Stimulated activated CD8-positive, alpha-beta memory T cell treated with anti-CD3 and anti-CD28 coated beads, Interleukin-2, amount 100 ng/mL, for 1 hour (primary cell): ENCODE data around the gene SERPINI2.

ENCODE experiments used
- DNase-seq, 2 donors: peaks; one replicate each; pipeline ENCODE4 v3.0.0-alpha.2; 2020; ENCODE audit warnings: low read depth in 2 of 2

Gene SERPINI2, protein sequence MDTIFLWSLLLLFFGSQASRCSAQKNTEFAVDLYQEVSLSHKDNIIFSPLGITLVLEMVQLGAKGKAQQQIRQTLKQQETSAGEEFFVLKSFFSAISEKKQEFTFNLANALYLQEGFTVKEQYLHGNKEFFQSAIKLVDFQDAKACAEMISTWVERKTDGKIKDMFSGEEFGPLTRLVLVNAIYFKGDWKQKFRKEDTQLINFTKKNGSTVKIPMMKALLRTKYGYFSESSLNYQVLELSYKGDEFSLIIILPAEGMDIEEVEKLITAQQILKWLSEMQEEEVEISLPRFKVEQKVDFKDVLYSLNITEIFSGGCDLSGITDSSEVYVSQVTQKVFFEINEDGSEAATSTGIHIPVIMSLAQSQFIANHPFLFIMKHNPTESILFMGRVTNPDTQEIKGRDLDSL

GRCh38 chr3:167473863-167474262, at the start of gene SERPINI2:
Gene SERPINI2, minus strand, starts transcription at chr3:167474042. Its CDS starts 2,208 bp downstream, at chr3:167471834.
- DNase-seq = no peak

DNA sequence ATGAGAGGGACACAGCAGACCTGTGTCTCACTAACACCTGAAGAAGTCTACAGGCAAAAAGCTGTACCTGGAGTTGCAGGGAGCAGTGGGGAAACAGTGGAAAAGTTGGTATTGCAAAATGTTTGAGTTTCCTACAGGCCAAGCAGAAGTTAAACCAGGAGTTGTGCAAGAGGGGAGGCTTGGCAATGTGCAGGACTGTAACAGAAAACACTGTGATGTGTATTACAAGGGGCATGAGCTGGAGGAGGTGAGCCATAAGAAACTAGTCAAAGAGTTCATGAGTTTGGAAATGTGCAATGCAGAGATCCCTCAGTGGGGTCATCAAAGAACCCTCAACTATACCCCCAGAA, 47.1 kb upstream of the SERPINI2 start:
- DNase-seq = no peak

- DNase-seq = no peak
Observed at GRCh38 chr3:167520266-167521005, 46.6 kb upstream of the SERPINI2 start.

DNA sequence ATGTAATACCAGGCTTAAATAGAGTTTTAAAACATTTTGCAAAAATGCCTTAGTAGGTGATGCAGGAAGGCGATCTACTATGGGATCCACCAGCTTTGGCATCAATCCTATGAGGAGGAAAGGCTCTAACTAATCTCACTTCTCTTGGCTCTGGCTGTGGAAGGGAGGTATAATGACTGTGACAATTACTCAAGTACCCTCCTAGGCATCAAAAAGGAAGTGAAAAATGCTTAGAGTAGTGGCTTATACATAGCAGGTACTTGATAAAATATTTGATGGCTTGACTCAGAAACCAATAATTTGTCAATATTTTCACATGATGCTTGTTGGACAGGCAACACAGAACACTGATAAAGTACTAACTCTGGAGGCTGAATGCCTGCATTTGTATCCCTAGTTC, 34.1 kb upstream of the SERPINI2 start:
- DNase-seq = no peak

GRCh38 chr3:167502401-167502800, 28.6 kb upstream of the SERPINI2 start:
- no peak for DNase-seq

DNA sequence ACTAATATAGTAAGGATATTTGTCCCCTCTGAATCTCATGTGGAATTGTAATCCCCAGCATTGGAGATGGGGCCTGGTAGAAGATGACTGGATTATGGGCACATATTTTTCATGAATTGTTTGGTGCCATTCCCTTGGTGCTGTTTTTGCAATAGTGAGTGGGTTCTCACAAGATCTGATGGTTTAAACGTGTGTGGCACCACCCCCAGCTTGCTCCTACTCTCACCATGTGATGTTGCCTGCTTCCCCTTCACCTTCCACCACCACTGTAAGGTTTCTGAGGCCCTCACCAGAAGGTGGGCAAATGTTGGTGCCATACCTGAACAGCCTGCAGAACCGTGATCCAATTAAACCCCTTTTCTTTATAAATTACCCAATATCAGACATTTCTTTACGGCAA, 28.1 kb upstream of the SERPINI2 start:
- no peak for DNase-seq

- DNase-seq = no peak
Observed at GRCh38 chr3:167497903-167498302, 24.1 kb upstream of the SERPINI2 start.

DNA sequence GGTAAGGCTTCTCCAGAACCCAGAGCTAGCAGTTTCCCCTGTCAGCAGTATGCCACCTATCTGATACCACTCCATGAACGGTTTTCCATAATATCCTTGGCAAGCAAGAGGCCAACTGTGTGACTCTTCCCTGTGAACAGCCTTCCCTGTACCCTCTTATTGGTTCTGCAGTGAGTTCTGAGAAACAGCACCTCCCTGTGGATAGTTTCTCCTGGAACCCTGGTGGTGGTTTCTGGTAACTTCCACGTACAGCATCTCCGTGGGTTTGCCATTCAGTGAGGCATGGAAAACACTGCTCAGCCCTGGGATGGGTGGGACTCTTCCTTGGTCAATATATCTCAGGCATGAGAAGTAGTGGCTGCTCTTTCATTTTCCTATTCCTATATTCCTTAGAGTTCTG, 19.4 kb upstream of the SERPINI2 start:
- no peak for DNase-seq

- DNase-seq = no peak
Observed at GRCh38 chr3:167491621-167492020, 17.8 kb upstream of the SERPINI2 start.

- DNase-seq = no peak
Observed at GRCh38 chr3:167489571-167489970, 15.7 kb upstream of the SERPINI2 start.

DNA sequence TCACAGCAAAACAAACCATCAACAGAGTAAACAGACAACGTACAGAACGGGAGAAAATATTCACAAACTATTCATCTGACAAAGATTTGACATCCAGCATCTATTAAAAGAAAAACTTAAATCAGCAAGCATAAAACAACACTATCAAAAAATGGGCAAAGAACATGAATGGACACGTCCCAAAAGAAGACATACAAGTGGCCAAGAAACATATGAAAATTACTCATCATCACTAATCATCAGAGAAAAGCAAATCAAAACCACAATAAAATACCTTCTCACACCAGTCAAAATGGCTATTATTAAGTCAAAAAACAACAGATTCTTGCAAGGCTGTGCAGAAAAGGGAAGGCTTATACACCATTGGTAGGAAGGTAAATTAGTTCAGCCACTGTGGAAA, 13.7 kb upstream of the SERPINI2 start:
- DNase-seq = no peak

DNA sequence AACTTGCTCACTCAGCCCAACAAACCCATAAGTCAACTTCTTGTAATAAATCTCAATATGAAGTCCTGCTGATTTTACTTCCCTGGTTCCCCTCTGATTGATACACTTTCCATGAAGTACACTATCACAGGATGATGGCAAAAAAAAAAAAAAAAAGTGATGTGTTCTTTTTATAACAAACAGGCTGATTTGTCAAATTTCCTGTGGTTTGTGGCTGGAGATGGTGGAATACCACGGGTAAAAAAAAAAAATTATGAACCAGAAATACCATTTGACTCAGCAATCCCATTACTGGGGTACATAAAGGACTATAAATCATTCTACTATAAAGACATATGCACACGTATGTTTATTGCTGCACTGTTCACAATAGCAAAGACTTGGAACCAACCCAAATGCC, 10.7 kb upstream of the SERPINI2 start:
- no peak for DNase-seq

GRCh38 chr3:167483708-167484475, 10.1 kb upstream of the SERPINI2 start:
- no peak for DNase-seq

- DNase-seq = no peak
Observed at GRCh38 chr3:167481164-167481563, 7.3 kb upstream of the SERPINI2 start.

- DNase-seq = no peak
Observed at GRCh38 chr3:167480748-167481147, 6.9 kb upstream of the SERPINI2 start.

GRCh38 chr3:167469381-167469780, 4.5 kb downstream of the SERPINI2 start:
- no peak for DNase-seq

DNA sequence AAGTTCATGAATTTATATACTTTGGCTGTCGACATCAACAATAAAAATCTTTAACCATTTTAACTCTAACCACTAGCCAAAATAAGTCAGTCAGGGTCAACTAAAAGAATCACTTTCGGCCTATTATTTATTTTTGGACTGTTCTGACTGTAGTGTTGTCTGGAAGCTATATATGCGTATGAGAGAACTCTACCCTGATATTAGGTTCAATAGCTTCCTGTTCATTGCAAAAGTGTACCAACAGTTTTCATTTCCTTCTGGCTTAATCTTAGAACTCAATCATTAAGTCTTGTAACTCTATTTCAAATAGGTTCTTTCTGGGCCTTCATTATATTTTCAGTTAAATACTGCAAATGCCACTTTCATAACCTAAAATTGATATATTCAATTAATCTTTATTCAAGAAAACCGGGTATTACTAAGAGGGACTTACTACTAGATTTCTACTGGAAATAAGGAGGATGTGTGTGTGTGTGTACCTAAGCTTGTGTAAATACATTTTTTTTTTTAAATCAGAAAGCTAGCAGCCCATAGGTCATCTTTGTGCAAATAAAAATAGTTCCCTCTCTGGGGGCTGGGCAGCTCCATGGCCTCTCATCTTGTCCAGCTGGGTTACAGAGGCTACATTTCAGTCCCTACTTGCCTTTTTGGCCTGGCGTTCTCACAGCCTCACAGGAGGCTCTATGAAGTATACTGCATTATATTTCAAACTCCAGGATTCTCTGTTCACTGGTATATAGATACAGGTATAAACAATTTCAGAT, 5.8 kb downstream of the SERPINI2 start:
- no peak for DNase-seq

DNA sequence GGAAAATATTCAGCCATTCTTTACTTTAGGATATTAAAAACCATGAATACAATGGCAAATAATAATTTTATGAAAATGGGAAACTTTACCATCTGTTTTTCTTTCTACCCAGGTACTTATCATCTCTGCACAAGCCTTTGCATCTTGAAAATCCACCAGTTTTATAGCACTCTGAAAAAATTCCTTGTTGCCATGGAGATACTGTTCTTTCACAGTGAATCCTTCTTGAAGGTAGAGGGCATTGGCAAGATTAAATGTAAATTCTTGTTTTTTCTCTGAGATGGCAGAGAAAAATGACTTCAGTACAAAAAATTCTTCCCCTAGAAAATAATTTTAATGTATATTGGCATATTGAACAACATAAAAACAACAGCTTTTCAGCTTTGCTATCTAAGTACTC, 6.9 kb downstream of the SERPINI2 start:
- DNase-seq = no peak

GRCh38 chr3:167456157-167456799, 17.6 kb downstream of the SERPINI2 start:
- DNase-seq = no peak

DNA sequence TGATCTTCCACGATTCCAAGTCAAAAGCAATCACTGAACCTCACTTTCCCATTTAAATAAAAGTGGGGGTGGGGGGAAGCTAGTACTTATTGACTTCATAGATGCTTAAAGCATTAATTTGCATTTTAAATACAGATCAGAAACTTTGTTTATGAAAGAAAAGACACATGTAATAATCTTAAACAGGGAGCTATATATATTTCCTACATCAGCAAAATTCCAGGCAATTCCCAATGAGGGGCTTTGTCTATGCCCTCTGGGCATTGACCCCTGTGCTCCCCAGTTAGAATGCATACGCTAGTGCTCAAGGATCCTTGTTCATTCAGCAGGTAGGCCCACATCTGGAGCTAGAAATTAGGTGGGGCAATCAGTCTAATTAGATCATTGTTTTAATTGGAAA, 20.0 kb downstream of the SERPINI2 start:
- no peak for DNase-seq

GRCh38 chr3:167451282-167451681, 22.6 kb downstream of the SERPINI2 start:
- DNase-seq = no peak
